Duodenal mucosa (tissue), 2 donors: Measurements from ENCODE around the gene JAKMIP2.

Experiments used
- H3K27ac ChIP-seq: one replicate; pipeline ENCODE4 v1.7.0; 2013; ENCODE audit warnings: low read depth, low read length
- H3K27me3 ChIP-seq, 2 donors: one replicate each; pipeline ENCODE4 v1.7.0; 2013; ENCODE audit warnings: low read length in 2 of 2, control low read depth in 1 of 2; ENCODE audit not compliant: insufficient read depth in 2 of 2, control insufficient read depth in 1 of 2
- H3K36me3 ChIP-seq, 2 donors: one replicate each; pipeline ENCODE4 v1.7.0; 2013; ENCODE audit warnings: low read length in 2 of 2, control low read depth in 1 of 2; ENCODE audit not compliant: insufficient read depth in 2 of 2, control insufficient read depth in 1 of 2
- H3K4me1 ChIP-seq, 2 donors: one replicate each; pipeline ENCODE4 v1.7.0; 2013; ENCODE audit warnings: low read length in 2 of 2, control low read depth in 1 of 2; ENCODE audit not compliant: insufficient read depth in 2 of 2, control insufficient read depth in 1 of 2
- H3K4me3 ChIP-seq, 2 donors: one replicate each; pipeline ENCODE4 v1.7.0; 2013; ENCODE audit warnings: low read length in 2 of 2, low read depth in 1 of 2
- H3K9ac ChIP-seq, 2 donors: one replicate each; pipeline ENCODE4 v1.7.0; 2013; ENCODE audit warnings: low read length in 2 of 2, low read depth in 1 of 2
- H3K9me3 ChIP-seq, 2 donors: one replicate each; pipeline ENCODE4 v1.7.0; 2013; ENCODE audit warnings: low read length in 2 of 2, control low read depth in 1 of 2; ENCODE audit not compliant: control insufficient read depth in 1 of 2

The JAKMIP2 gene

DNA sequence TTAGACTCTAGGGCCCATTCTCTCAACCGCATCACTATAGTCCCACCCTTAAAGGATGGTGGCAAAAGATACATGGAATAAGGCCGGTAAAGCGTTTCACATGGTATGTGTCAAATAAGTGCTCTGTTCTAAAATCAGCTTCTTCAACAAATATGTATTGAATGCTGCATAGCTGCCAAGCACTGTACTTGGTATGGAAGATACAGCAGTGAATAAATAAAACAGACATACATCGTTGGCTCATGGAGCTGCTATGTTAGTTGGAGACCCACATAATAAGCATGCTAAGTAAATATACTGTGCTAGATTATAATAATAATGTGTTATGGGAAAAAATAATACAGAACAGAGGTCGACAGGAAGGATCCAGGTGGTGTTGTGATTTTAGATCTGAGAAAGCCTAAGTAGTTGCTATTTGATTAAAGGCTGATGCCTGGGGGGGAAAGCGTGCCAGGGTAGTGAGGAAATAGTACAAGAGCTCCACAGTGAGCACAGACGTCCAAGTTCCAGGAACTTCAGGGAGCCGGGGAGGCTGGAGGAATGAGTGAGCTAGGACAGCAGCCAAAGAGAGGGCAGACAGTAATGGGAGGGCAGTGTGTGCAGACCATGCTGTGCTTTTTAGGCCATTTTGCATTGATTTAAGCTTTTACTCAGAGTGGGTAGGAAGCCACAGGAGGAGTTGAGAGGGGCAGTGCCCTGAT lies 93.7 kb downstream of the JAKMIP2 start:
- Histone ChIP-seq H3K9ac (no peak overlapping the region), H3K9me3 (no peaks in the 10 kb centered on the region), H3K27ac (no peak overlapping the region), H3K36me3 (no peaks in the 10 kb centered on the region), H3K4me1 (no peaks in the 10 kb centered on the region), H3K4me3 (no peak overlapping the region), H3K27me3 (no peaks in the 10 kb centered on the region)

DNA sequence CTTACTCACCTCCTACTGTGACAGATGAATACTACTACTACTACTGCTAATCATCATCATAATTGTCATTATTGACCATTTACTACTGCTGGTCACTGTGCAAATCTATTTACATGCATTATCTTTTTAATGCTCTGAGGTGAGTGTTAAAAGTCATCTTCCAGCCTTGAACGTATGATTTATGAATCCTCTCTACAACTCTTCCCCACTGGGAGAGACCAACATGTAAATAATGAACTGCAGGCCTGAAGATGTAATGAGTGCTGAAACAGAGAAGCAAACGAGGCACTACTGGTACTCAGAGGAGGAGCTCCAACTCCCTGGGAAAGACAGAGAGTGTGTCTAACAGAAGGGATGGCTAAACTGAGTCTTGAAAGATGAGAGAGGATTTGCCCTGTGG lies 95.4 kb downstream of the JAKMIP2 start:
- no peak overlapping the region for H3K9ac ChIP-seq

DNA sequence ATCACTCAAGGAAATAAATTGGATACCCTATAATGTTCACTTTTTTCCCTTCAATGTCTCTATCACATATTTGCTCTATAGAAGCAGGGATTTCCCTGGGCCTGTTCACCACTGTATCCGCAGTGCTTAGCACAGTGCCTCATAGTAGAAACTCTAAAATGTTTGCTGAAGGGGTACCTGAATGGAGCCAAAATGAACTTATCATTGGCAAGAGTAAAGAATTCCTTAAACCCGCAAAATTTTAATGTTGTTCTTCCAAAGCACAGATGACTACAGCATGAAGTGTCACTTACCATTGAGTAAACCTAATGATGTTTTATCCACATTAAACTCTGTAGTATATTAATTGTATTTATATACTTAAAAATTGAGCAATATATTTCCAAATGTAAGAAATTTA lies 96.1 kb downstream of the JAKMIP2 start:
- H3K9ac ChIP-seq, result no peak overlapping the region

More for the DNA sequence above, 95.4 kb downstream of the JAKMIP2 start:
- H3K4me3 ChIP-seq, result no peak overlapping the region
- H3K9me3 ChIP-seq, result no peaks in the 10 kb centered on the region
- no peaks in the 10 kb centered on the region for H3K27me3 ChIP-seq
- no peaks in the 10 kb centered on the region for H3K4me1 ChIP-seq
- no peak overlapping the region for H3K27ac ChIP-seq
- H3K36me3 ChIP-seq, result no peaks in the 10 kb centered on the region

DNA sequence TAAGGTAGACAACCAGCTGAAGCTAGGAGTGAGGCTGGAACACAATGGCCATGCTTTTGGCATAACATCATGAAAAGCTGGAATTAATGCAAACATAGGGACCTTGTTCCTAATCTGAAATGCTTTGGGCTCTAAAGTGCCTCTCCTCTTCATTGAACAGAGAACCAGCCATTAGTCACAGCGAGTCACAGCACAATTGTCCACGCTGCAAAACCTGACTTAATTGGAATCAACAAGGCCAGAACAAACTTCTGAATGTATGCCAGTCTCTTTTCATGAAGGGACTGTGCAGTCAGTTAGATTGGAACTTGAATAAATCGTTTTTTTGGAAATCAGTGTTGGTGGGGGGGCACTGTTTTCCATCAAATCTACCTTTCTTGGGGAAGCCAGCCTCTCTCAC lies 96.5 kb downstream of the JAKMIP2 start:
- Histone ChIP-seq H3K36me3 (no peaks in the 10 kb centered on the region), H3K4me1 (no peaks in the 10 kb centered on the region), H3K9ac (no peak overlapping the region), H3K4me3 (no peak overlapping the region), H3K9me3 (no peaks in the 10 kb centered on the region), H3K27ac (no peak overlapping the region), H3K27me3 (no peaks in the 10 kb centered on the region)

More for the DNA sequence above, 96.1 kb downstream of the JAKMIP2 start:
- Histone ChIP-seq H3K36me3 (no peaks in the 10 kb centered on the region), H3K4me1 (no peaks in the 10 kb centered on the region), H3K27ac (no peak overlapping the region), H3K4me3 (no peak overlapping the region), H3K27me3 (no peaks in the 10 kb centered on the region), H3K9me3 (no peaks in the 10 kb centered on the region)

DNA sequence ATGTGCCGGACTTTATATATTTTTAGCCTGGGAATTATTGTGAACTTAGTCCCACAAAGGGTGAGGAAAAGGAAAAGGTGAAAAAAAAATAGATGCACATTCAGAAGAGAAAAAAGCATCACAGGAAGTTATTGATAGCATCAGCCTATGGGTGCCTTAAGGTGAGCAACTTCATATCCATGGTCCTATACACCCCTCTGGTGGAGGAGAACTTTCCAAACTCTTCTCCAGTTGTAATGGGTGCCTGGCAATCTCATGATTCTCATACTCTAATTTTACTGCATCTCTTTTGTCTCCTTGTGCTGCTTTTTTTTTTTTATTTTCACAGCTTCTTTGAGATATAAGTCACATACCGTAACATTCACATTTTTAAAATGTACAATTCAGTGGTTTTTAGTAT lies 107.4 kb downstream of the JAKMIP2 start:
- Histone ChIP-seq H3K9ac (no peak overlapping the region), H3K36me3 (no peaks in the 10 kb centered on the region), H3K4me3 (no peak overlapping the region), H3K4me1 (no peaks in the 10 kb centered on the region), H3K27me3 (no peaks in the 10 kb centered on the region), H3K9me3 (no peaks in the 10 kb centered on the region), H3K27ac (no peak overlapping the region)

DNA sequence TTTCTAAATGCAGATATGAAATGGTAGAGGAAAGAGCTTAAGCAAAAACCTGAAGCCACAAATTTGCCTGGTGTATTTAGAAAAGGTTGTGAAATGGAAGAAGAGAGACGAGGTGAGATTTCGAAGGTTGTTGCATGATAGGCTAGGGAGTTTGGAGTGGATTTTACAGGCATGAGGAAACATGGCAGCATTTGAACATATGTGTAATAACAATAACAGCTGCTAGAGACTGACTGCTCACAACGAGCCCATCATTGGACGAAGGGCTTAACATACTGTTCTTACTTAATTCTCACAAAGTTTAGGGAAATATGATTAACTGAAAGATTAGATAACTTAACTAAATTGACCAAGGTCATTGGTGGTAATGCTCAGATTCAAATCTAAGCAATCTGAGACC lies 108.1 kb downstream of the JAKMIP2 start:
- no peak overlapping the region for H3K27ac ChIP-seq
- H3K9me3 ChIP-seq, result no peaks in the 10 kb centered on the region
- H3K27me3 ChIP-seq, result no peaks in the 10 kb centered on the region
- H3K9ac ChIP-seq, result no peak overlapping the region
- no peak overlapping the region for H3K4me3 ChIP-seq
- H3K36me3 ChIP-seq, result no peaks in the 10 kb centered on the region
- no peaks in the 10 kb centered on the region for H3K4me1 ChIP-seq

DNA sequence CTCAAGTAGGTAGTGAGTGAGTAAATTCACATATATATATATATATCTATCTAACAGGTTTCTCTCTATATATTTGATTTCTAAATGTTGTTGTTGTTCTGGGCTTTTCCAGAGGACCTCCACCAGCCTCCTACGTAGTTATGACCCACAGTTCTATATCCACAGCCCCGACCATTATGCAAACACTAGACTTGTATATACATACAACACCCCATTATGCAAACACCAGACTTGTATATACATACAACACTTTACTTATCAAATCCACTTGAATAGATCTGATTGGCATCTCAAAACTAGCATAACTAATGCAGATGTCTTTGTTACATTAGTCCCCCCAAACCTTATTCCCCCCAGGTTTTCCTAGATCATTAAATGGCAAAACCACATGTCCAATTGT lies 108.7 kb downstream of the JAKMIP2 start:
- Histone ChIP-seq H3K9me3 (no peaks in the 10 kb centered on the region), H3K36me3 (no peaks in the 10 kb centered on the region), H3K9ac (no peak overlapping the region), H3K4me3 (no peak overlapping the region), H3K4me1 (no peaks in the 10 kb centered on the region), H3K27me3 (no peaks in the 10 kb centered on the region), H3K27ac (no peak overlapping the region)

DNA sequence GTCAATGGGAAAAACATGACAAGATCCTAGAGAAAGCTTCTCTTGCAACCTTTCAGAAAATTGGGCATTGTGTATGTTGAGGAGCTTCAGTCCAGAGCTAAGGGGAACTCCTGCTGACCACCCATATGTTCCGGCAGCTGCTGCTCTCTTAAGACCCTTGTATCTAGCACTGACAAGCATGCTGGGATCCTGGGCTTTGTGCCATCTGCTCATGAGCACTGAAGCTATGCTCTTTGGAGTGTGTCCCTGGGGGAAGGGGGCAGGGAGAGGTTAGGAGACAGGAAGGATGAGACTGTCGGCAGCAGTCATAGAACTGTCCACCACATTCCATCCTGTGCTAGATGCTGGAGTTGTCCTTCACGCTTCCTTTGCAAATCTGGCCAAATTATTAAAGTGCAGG lies 109.3 kb downstream of the JAKMIP2 start:
- Histone ChIP-seq H3K4me1 (no peaks in the 10 kb centered on the region), H3K9me3 (no peaks in the 10 kb centered on the region), H3K27me3 (no peaks in the 10 kb centered on the region), H3K9ac (no peak overlapping the region), H3K4me3 (no peak overlapping the region), H3K27ac (no peak overlapping the region), H3K36me3 (no peaks in the 10 kb centered on the region)

DNA sequence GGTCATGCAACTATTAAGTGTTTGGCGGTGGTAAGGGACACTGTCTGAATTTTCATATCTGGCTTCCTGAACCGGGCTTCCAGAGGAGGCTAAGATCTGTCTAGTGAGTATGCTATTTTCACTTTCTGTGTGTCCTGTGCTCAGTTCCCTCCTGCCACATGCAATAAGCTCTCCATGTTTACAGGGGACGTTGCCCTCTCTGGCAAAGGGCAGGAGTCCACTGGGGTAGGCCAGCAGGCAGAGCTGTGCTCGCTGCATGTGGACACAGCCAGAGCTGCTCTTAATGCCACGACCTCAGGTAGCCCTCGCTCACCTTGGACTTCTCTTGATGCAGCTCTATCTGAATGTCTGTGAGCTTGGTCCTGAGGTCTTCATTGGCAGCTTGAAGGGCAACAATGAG lies 111.2 kb downstream of the JAKMIP2 start:
- Histone ChIP-seq H3K4me1 (no peaks in the 10 kb centered on the region), H3K4me3 (no peak overlapping the region), H3K9ac (no peak overlapping the region), H3K27me3 (no peaks in the 10 kb centered on the region), H3K27ac (no peak overlapping the region), H3K9me3 (no peaks in the 10 kb centered on the region), H3K36me3 (no peaks in the 10 kb centered on the region)

DNA sequence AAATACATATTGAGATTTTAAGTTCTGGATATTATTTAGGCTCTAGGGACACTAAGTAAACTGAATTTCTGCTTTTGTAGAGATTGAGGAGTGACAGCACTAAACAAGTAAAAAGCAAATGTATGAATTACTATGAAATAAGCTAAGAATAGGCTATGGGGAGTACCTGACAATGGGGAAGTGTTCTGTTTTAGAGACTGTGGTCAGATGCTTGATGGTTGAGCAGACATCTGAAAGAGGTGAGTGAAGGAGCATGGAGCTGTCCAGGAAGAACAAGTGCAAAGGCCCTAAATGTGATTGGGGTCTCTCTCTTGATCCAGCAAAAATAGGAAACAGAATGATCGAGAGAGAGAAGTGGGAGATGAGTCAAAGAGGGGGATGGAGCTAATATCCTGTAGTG lies 111.7 kb downstream of the JAKMIP2 start:
- Histone ChIP-seq H3K4me3 (no peak overlapping the region), H3K27ac (no peak overlapping the region), H3K9me3 (no peaks in the 10 kb centered on the region), H3K9ac (no peak overlapping the region), H3K27me3 (no peaks in the 10 kb centered on the region), H3K4me1 (no peaks in the 10 kb centered on the region), H3K36me3 (no peaks in the 10 kb centered on the region)
